HG03159 (cell line): ENCODE results near the gene ZBTB47.

Experiments used
- ATAC-seq: cut with Tn5 transposase; IDR thresholded peaks from one replicate; pipeline ENCODE4 v1.9.1; 2021; ENCODE audit warnings: mild to moderate bottlenecking, moderate library complexity; ENCODE audit not compliant: unreplicated experiment

ZBTB47 gene

DNA sequence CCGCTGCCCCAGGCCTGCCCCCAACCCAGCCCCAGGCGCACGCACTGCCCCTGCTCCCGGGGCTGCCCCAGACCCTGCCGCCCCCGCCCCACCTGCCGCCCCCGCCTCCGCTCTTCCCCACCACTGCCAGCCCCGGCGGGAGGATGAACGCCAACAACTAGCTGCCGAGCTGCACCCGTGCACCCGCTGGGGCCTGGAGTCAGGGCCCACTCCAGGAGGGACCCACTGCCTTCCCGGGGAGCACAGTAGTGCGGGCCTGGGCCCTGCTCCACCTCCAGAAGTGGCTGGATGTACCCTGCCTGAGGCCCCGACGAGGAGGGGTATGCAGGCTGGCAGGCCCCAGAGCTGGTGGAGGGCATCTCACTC is 10.9 kb downstream of the ZBTB47 start:
- ATAC-seq = no peak

DNA sequence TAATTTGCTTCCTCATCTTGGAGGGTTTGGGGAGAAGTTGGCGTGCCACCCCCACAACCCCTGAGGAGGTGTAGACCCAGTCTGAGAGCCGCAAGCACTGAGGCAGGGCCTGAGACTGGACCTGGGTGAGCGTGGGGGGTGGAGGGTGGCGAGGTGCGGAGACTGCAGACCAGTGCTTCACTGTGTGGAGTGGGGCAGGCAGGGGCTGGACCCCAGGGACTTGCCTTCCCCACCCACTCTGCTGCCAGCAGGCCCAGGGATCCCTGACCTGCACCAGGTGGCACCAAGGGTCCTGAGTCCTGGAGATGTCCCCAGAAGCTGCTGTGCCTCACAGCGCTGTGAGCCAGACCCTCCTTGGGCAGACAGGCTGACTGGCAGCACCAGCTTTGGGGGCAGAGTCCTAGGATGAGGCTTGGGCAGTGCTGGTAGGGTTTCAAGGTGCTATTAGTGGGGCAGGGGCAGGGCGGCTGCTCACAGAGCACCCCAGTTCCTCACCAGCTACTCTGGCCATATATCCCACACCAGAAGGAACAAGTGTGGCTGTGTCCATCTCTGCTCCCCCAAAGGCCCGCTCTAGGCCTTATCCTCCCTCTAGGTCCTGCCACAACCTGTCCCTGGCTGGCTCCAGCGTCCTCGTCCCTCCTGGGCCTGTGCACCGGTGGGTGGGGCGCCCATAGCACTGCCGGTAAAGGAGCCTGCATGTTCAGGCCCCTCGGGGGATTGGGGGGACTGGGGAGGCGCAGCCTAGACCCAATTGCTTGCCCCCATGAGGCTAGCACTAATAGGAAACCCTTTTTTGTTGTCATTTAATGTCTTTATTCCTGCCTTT is 11.8 kb downstream of the ZBTB47 start:
- no peak for ATAC-seq

DNA sequence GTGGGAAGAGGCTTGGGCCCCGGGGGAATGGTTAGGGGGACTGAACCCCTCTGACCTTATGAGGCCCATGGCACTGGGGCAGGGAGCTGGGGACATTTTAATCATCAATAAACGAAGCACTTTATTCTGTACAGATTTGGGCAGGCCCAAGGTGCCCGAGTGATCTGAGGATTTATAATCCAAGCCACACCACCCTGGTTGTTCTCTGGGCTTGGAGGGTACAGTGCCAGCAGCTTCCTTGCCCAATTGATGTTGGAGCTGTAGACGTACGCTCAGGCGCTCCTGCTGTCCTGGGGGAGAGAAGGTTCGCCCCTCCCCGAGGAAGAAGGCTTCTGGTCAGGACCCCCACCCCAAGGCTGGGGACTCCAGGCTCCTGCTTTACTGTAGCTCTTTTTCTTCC is 12.5 kb downstream of the ZBTB47 start:
- no peak for ATAC-seq

DNA sequence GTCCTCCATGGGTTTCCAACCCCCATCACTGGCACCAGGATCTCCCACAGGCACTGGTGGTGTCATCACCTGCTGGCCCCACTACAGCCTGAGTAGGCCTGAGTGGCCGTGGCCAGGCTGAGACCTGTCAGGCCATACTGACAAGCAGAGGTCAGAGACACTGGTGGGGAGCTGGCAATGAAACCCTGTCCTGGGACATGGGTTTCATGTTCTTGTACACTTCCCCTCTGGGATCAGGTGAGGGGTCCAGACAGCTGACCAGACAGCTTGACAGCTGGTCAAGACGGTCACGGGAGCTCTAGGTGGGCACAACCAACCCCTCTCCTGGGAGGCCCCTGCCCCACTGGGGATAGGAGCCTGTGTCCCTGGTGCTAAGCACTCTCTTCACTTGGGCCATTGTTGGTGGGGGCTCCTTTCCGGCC is 13.1 kb downstream of the ZBTB47 start:
- ATAC-seq = no peak

DNA sequence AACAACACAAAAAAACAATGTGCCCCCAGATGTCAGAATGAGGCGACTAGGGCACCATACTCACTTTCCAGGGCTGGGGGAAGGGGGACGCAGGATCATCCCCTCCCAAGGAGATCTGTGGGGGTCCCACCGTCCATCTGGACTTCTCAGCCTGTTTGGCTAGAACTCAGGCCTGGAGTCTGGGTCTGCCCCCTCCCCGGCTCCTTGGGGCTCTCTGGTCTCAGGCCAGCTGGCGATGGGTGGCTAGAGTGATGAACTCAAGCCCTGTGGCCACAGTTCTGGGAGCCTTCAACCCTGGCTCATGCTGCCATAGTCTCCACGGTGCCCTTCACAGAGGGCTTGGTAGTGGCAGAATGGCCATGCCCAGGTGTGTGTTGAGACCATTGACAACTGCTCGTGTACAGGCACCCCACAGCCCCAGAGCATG is 13.6 kb downstream of the ZBTB47 start:
- no peak for ATAC-seq

DNA sequence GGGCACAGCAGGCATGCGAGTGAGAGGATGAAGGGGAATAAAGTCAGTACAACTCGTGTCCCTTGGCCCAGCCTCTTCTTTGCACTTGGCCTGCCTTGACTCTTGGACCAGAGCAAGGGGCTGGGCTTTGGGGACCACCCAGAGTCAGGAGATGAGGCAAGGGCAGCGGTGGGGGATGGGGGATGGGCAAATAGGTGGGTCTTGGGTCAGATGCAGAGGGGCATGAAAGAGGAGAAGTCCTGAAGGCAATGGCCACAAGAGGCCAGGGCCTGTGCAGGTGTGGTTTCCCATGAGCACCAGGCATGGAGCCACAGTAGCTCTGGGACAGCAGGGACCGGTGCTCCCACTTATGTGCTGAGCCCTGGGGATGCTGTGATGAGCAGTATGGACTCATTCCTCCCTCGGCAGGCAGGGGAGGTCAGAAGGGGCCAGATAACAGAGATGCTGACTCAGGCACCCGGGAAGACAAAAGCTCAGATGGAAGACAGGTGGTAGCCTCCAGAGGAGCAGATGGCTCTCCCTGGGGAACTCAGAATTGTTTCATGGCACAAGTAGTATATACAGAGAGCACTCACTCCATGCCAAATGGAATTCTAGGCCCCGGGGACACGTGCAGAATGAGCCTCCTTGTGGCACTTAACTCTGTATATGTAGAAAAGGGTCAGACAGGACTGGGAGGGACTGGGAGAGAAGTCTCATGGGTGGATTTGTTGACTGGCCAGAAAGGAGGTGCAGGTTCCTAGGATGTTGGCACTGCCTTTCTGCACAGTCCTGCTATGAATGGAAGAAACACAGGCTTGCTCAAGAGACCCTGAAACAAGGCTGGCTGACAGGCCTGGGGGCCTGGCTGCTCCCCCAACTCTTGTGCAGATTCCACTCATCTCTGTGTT is 14.3 kb downstream of the ZBTB47 start:
- no peak for ATAC-seq

DNA sequence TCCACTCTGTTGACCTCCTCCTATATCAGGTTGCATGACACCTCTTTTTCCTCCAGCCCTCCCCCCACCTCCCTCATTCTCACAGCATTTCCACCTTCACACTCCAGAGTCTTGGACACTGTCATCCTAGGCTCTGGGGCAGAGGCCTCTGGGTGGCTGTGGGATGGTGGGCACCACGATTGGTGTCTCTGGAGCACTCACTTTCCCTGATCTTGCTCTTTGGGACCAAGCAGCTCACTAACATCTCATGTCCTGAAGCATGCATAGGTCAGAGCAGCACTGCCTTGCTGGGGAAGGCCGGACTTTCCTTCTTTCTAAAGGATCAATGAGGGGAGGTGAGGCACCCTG is 14.9 kb downstream of the ZBTB47 start:
- no peak for ATAC-seq

DNA sequence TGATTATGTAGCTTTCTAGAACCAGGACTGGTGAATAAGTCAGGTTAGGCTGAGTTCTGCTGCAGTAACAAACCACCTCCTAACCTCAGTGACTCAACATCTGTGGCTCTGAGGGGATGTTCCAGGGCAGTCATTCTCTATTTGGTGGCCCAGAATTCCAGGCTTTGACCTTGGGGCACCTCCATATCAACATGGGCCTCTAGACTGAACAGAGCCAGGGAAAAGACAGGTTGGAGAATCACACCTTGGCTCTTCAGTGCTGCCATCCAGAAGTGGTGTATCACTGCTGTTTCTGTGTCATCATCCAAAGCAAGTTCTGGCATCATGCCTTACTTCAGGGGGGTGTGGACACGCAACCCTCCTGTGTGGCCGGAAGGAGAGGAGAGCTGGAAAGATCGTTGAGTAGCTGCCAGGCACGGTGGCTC is 15.3 kb downstream of the ZBTB47 start:
- no peak for ATAC-seq

DNA sequence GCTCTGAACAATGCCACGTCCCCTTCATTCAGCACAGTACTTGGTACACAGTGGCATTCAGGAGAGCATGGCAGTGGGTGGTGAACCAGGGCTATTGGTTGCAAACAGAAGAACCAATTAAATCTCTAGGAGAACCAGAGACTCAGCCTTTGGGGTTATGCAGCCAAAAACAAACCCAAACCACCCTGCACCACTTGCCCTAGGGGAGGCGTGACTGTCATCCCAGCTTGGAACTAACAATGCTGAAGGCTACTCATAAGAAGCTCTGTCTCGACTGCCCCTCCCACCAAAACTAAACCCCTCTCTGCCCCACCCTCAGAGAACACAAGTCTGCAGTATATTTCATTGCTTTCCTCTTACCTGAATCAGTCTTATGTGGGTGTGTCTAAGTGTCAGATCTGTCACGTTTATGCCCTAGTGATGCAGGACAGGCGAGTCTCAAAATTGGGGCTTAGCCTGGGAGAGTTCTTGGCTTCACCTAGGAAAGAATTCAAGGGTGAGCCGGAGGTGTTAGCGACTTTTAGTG is 16.6 kb downstream of the ZBTB47 start:
- ATAC-seq = no peak

DNA sequence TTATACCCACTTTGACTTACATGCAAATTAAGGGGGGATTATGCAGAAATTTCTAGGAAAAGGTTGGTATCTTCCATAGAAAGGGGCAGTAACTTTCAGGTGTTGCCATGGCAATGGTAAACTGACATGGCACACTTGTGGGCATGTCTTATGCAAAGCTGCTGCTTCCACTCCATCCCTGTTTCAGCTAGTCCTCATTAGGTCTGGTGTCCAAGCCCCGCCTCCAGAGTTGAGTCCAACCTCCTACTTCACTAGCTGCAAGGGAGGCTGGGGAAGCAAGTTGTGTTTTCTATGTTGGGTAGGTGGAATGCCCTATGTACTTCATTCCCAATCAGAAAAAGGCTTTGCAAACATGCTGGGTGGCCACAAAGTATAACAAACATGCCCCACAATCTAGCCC is 17.2 kb downstream of the ZBTB47 start:
- no peak for ATAC-seq

DNA sequence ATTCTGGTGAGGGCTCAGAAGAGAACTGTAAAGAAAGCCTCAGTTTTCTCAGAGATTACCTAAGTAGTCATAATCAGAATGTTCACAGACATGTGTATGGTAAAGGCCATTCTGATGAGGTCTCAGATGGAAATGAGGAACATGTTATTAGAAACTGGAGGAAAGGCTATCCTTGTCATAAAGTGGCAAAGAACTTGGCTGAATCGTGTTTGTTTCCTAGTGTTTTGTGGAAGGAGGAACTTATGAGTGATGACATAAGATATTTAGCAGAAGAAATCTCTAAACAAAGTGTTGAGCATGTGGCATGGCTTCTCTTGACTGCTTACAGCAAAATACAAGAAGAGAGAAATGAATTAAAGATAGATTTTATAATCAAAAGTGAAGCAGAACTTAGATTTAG is 19.0 kb downstream of the ZBTB47 start:
- ATAC-seq = no peak

DNA sequence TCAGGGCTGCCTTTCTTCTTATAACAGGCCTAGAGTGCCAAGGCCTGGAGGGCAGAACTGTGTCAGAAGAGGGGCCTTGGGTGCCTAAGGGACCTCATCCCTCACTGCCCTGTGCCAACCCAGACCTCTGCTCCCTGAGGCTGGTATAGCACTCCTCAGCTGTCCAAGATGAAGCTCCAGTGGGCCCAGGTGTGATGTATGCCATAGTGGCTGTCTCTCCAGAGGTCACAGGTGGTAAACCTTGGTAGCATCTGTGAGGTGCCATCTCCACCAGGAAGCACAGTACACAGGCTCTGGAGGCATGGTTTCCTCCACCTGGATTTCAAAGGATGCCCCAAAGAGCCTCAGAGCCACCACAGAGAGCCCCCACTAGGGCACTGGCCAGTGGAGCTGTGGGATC is 19.6 kb downstream of the ZBTB47 start:
- no peak for ATAC-seq

DNA sequence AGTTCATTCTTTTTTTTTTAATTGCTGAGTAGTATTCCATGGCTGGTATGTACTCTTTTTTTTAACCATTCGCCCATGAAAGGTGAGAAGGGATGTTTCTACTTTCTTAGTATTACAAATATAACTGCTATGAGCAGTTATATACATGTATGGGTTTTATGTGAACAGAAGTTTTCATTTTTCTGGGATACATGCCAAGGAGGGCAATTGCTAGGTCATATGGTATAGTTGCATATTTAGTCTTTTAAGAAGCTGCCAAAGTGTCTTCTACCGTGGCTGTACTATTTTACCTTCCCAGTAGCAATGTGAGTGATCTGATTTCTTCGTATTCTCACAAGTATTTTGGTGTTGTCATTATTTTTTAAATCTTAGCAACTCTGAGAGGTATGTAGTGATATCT is 20.6 kb downstream of the ZBTB47 start:
- ATAC-seq = no peak

DNA sequence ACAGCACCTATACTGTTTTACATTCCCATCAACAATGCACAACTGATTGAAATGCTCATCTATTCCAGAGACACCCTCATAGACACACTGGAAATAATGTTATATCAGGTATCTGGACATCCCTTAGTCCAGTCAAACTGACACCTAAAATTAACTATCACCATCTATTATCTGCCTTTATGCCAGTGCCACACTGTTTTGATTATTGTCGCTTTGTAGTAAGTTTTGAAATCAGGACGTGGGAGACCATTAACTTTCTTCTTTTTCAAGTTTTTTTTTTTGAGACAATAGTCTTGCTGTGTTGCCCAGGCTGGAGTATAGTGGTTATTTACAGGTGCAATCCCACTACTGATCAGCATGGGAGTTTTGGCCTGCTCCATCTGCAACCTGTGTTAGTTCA is 22.4 kb downstream of the ZBTB47 start:
- no peak for ATAC-seq

DNA sequence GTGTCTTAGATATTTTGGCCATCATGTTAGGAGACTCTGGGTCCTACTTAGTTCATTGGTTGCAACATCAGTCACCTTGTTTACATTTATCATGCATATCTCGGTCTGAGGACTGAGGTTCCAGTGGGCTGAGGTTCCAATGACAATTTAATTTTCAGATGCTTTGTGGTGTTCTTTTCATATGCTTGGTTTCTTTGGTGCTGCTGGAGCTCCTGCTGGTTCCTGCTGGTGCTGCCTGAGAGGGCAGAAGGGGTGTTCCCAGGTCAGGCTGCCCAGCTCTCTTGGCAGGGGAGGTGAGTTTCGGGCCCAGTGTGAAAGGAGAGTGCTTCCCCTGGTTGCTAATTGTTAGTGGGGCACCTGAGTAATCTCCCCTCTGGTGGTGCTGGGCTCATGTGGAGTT is 24.9 kb downstream of the ZBTB47 start:
- no peak for ATAC-seq

DNA sequence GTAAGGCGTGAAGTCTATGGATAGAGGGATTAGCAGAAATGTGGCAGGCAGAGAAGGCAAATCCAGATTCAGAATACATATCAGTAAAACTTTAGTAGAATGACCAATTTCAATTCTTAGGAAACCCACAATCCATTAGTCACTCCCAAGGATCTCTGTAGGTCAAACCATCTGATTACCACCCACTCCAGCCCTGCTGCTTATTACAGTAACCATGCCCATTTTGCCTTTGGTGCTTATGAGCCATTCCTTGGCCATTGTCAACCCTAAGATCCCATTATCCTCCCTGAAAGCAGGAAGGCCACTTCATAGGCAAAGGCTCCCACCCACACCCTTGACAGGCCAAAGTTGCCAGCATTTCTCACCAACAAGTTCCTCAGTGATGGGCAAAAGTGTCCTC is 26.8 kb downstream of the ZBTB47 start:
- no peak for ATAC-seq

DNA sequence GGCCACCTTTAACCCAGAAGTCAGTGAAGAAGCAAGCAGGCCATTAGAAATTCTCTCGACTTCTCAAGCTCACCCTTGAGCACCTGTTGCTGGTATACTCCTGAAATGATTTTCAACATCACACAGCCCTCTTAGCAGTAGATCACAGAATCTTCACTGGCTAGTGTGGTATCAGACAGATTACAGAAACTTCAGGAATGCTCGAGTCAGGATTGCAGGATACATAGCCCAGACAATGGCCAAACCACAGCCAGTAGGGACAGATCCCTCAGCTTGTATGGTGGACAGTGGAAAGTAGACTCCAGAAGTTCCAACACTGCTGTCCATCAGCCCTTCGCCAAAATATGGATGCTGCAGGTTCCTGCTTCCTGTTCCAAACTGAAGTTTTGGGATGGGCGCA is 27.3 kb downstream of the ZBTB47 start:
- ATAC-seq = no peak

DNA sequence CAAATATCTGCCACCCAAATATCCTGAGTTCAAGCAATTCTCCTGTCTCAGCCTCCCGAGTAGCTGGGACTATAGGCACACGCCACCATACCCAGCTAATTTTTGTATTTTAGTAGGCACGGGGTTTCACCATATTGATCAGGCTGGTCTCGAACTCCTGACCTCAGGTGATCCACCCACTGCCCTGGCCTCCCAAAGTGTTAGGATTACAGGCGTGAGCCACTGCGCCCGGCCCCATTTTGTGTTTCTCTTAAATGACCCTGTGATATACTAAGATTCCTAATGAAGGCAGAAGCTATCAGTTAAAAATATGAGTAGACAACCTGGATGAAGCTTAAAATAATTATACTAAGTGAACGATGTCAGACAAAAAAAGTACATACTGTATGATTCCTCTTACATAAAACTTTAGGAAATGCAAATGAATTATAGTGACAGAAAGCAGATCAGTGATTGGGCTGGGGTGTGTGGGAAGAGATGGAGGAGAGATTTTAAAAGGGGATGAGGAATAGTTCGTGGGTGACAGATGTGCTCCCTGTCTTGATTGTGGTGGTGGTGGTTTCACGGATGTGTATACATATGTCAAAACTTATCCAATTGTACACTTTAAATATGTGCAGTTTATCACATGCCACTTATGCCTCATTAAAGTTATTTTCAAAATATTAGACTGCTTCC is 28.0 kb downstream of the ZBTB47 start:
- no peak for ATAC-seq

DNA sequence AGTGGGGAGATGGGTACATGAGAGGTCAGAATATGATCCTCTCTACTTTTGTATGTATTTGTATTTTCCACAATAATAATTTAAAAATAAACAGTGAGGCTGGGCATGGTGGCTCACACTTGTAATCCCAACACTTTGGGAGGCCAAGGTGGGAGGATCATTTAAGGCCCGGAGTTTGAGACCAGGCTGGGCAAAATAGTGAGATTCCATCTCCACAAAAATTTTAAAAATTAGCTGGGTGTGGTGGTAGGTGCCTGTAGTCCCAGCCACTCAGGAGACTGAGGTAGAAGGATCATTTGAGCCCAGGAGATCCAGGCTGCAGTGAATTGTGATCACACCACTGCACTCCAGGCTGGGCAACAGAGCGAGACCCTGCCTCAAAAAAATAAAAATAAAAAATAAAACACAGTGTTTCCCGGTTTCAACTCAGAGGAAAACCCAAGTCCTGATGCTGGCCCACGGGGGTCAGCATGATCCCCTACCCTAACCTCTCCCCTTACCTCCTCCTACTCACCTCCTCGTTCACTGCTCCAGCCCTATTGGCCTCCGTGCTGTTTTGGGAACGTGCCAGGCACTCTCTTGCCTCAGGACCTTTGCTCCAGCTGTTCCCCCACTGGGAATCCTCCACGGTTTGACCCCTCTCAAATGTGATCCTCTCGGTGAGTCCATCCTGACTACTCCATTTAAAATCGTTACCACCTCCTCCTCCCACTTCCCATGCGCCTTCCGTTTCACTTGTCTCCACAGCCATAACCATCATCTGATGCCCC is 29.0 kb downstream of the ZBTB47 start:
- no peak for ATAC-seq

DNA sequence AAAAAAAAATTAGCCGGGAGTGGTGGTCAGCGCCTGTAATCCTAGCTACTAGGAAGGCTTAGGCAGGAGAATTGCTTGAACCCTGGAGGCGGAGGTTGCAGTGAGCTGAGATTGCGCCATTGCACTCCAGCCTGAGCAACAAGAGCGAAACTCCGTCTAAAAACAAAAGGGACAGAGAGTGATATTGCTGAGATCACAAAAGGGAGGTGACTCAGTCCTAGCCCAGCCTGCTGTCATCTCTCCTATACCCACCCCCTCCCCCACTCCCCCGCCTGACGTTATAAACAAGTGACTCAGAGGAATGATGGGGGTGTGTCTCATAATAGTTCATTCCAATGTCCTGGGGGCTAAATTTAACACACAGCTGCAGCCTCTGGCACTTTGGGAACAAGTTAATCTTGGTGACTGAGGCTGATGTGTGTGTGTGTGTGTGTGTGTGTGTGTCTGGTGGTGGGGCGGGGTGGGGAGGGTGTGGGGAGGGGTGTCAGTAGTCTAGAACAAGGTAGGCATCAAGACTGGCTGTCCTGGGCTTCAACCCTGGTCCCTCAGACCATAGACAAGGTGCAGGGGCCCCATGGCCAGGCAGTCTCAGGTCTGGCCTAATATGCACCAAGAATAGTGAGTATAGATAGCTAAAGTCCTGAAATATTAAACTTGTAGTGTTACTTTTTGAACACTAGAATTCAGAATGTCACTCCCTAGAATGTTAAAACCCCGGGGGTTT is 30.5 kb downstream of the ZBTB47 start:
- ATAC-seq = no peak
